IPS DF 4.7 (cell line): ENCODE measurements around the gene LRP1.

Experiments
- DNase-seq: peaks from one replicate; pipeline ENCODE4 v3.0.0-alpha.2; 2013; ENCODE audit warnings: low spot score; ENCODE audit errors: extremely low read depth

LRP1 gene

DNA sequence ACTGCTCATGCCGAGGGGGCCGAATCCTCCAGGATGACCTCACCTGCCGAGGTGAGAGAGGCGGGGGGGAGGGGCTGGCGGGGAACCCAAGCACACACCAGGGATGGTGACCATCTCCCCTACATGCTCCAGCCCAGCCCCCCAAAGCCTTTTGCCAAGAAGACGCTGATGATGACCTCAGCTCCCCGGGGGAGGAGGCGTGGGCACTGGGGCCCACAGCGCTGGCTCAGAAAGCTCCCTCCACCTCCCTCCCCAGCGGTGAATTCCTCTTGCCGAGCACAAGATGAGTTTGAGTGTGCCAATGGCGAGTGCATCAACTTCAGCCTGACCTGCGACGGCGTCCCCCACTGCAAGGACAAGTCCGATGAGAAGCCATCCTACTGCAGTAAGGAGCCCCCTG is 64.6 kb downstream of the LRP1 start:
- DNase-seq: no peak

DNA sequence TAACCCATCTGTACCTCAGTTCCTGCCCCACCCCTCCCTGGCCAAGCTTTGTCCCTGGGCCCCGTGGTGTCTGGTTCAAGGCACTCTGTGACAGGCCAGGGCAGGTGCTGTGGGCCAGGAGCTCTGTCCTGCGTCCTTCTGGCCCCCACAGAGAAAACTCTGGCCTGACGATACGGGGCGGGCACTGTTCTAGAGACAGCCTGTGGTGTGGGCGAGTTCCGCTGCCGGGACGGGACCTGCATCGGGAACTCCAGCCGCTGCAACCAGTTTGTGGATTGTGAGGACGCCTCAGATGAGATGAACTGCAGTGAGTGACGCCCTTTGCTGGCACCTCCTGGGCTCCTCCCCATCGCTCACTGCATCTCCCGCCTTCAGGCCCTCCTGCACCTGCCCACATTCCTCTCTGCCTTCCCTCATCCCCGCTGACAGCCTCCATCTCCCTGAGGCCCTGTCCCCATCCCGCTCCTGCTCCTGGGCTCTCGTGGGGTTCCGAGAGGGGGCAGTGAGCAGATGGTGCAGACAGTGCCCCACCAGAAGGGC is 65.5 kb downstream of the LRP1 start:
- no peak for DNase-seq

DNA sequence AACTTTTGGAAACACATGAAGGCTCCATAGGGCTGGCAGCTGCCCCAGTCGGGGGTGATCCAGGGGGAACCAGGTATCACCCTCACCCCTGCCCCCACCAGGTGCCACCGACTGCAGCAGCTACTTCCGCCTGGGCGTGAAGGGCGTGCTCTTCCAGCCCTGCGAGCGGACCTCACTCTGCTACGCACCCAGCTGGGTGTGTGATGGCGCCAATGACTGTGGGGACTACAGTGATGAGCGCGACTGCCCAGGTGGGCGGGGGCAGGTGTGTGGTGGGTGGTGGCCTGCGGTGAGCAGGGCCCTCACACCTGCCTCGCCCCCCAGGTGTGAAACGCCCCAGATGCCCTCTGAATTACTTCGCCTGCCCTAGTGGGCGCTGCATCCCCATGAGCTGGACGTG is 66.0 kb downstream of the LRP1 start:
- DNase-seq: no peak

DNA sequence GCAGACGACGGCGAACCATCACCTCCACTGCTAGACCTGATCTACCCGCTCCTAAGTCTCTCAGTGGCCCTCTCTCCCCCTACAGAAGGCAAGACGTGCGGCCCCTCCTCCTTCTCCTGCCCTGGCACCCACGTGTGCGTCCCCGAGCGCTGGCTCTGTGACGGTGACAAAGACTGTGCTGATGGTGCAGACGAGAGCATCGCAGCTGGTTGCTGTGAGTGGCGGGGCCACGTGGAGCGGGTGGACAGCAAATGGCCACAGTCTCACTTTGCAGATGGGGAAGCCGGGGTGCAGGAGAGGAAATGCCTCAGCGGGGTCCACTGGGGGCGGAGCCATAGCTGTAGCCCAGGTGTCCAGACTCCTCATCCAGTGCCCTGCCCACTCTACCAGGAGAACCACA is 66.9 kb downstream of the LRP1 start:
- no peak for DNase-seq

GRCh38 chr12:57195611-57196371 is 67.5 kb downstream of the LRP1 start:
- DNase-seq: no peak

GRCh38 chr12:57196439-57196838 is 68.2 kb downstream of the LRP1 start:
- no peak for DNase-seq

- DNase-seq: no peak
These were observed 68.7 kb downstream of the LRP1 start for GRCh38 chr12:57196956-57197355.

- no peak for DNase-seq
These were observed 70.0 kb downstream of the LRP1 start for GRCh38 chr12:57198329-57198728.

GRCh38 chr12:57199191-57199590 is 70.9 kb downstream of the LRP1 start:
- no peak for DNase-seq

GRCh38 chr12:57200497-57200896 is 72.2 kb downstream of the LRP1 start:
- DNase-seq: no peak

- no peak for DNase-seq
These were observed 72.9 kb downstream of the LRP1 start for GRCh38 chr12:57201219-57201618.

DNA sequence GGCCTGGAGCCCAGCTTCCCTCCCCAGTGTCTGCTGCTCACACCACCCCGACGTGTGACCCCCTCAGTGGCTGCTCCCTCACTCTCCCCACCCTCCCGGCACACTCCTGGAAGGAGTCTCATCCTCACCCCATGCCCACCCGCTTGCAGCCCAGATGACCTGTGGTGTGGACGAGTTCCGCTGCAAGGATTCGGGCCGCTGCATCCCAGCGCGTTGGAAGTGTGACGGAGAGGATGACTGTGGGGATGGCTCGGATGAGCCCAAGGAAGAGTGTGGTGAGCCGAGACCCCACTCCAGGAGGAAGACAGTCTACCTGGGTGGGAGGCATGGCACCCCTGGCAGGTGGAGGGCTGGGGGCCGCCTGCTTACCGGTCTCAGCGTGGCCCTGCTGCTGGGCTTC is 73.3 kb downstream of the LRP1 start:
- no peak for DNase-seq

- no peak for DNase-seq
These were observed 74.0 kb downstream of the LRP1 start for GRCh38 chr12:57202321-57202720.

DNA sequence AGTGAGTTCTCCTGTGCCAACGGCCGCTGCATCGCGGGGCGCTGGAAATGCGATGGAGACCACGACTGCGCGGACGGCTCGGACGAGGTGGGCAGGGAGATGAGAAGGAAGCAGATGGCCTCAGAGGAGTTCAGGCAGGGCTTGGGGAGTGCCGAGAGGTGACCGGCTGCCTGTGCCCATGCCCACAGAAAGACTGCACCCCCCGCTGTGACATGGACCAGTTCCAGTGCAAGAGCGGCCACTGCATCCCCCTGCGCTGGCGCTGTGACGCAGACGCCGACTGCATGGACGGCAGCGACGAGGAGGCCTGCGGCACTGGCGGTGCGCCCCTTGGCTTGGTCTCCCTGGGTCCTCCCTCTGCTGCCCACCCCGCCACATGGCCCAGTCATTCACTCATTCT is 74.9 kb downstream of the LRP1 start:
- no peak for DNase-seq

- no peak for DNase-seq
These were observed 75.5 kb downstream of the LRP1 start for GRCh38 chr12:57203791-57204190.

GRCh38 chr12:57204454-57204853 is 76.2 kb downstream of the LRP1 start:
- no peak for DNase-seq

DNA sequence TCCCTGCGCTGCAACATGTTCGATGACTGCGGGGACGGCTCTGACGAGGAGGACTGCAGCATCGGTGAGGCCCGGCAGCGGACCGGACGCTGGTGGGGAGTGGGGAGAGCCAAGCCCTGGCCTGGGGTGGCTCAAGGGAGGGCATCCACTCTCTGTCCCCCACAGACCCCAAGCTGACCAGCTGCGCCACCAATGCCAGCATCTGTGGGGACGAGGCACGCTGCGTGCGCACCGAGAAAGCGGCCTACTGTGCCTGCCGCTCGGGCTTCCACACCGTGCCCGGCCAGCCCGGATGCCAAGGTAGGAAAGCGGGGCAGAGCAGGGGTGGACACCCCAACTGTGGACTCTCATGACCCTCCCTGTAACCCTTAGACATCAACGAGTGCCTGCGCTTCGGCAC is 76.9 kb downstream of the LRP1 start:
- no peak for DNase-seq

DNA sequence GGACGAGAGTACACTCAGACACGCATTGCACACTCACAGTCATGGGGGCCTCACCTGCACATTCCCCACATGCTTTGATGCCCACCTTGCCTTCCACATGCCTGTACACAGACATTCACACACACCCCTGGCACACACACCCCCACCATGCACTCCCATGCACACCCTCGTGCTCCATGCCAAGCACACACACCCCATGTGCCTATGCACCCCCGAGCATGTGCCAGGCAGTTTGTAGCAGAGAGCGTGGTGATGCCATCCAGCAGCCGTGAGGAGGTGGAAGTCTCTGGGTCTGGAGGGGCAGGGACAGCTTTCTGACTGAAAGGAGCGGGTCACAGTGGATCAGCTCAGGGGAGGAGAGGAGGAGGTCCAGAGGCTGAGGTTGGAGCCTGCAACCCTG is 77.6 kb downstream of the LRP1 start:
- no peak for DNase-seq

- DNase-seq: no peak
These were observed 79.7 kb downstream of the LRP1 start for GRCh38 chr12:57207731-57208630.

GRCh38 chr12:57208631-57209282 is 80.5 kb downstream of the LRP1 start:
- DNase-seq: no peak

GRCh38 chr12:57209916-57210315 is 81.6 kb downstream of the LRP1 start:
- DNase-seq: no peak

DNA sequence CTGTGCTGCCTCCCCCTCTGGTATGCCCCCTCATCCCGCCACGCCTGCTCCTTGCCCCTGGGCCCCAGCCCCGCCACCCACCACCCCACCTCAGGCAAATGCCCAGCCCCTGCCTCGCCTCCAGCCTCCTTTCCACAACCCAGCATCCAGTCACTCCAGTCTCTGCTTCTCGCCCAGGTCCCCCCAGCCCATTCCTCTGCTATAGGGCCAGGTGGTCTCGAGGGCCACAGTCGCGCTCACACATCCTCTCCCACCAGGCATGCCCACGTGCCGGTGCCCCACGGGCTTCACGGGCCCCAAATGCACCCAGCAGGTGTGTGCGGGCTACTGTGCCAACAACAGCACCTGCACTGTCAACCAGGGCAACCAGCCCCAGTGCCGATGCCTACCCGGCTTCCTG is 82.2 kb downstream of the LRP1 start:
- no peak for DNase-seq
